ENCODE data around the gene VPS51. TPM values are rescaled to one million over a fixed set of nuclear protein-coding genes. Genes with fewer than 3 reads are reported as not detected.
A peak's percentile ranks its signal among the peaks of the same experiment; 100 is the strongest.

The VPS51 gene
- total and polyA plus RNA-seq, 10 of the 15 experiments (the other 5 are each of a cell fraction or from before 2014, with no cell fraction given), result 1.5 to 279 (median 53.2) TPM

DNA sequence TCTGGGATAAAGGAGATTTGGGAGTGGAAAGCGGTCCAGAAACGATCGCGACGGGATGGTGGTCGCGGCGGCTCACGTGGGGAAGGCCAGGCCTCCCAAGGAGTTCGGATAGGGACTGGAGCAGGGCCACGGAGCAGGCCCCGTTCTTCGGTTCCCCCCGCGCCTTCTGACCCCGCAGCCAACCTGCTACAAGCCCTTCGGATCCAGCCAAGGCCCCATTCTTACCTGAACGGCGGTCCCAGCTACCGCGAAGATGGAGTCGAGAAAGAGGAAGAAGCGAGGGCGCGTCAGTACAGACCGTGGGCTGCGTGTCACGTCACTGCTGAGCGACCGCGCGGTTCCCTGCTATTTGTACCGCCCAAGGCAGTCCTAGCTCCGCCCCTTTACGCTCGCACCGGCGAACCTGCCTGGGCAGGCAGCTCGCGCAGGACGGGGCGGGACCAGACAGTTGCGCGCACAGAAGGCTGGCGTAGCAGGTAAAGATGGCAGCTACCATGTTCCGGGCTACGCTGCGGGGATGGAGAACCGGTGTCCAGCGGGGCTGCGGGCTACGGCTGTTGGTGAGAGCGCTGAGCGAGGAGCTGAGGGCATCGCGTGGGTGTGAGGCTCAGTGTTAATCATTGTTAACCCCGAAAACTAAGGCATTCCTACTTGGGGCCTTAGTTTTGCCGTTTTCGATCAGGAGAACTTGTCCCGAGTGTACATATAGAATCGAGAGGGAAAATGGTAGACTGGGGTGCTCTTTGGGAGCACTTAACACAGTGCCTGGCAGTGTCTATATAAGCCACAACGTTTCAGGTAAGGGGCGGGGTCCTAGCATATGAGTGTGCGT lies 26.1 kb downstream of the VPS51 start, which contains the start of the genes FAU and MRPL49 (continued):
- TF ChIP-seq, protein P1, sequence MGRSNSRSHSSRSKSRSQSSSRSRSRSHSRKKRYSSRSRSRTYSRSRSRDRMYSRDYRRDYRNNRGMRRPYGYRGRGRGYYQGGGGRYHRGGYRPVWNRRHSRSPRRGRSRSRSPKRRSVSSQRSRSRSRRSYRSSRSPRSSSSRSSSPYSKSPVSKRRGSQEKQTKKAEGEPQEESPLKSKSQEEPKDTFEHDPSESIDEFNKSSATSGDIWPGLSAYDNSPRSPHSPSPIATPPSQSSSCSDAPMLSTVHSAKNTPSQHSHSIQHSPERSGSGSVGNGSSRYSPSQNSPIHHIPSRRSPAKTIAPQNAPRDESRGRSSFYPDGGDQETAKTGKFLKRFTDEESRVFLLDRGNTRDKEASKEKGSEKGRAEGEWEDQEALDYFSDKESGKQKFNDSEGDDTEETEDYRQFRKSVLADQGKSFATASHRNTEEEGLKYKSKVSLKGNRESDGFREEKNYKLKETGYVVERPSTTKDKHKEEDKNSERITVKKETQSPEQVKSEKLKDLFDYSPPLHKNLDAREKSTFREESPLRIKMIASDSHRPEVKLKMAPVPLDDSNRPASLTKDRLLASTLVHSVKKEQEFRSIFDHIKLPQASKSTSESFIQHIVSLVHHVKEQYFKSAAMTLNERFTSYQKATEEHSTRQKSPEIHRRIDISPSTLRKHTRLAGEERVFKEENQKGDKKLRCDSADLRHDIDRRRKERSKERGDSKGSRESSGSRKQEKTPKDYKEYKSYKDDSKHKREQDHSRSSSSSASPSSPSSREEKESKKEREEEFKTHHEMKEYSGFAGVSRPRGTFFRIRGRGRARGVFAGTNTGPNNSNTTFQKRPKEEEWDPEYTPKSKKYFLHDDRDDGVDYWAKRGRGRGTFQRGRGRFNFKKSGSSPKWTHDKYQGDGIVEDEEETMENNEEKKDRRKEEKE (IDR thresholded peaks at IDR 0.05), result no peak
- TF ChIP-seq IKZF2 (IDR thresholded peaks at IDR 0.05), result no peak
- TF ChIP-seq IRF4 (IDR thresholded peaks at IDR 0.05; ENCODE audit: low read depth, low read length), result no peak
- TF ChIP-seq ZNF217 (IDR thresholded peaks at IDR 0.05), result no peak
- peak; percentile 64 for TF ChIP-seq ATF7 (IDR thresholded peaks at IDR 0.05; ENCODE audit: low read depth)
- no peak; the same call in 1 of the 2 replicates for TF ChIP-seq CBFB (IDR thresholded peaks at IDR 0.05; ENCODE audit: low read depth)
- 0 out of 2 replicates have a peak, but pooled peaks have one; percentile 13 for TF ChIP-seq SMARCA5 (IDR thresholded peaks at IDR 0.05)
- TF ChIP-seq, protein P2, sequence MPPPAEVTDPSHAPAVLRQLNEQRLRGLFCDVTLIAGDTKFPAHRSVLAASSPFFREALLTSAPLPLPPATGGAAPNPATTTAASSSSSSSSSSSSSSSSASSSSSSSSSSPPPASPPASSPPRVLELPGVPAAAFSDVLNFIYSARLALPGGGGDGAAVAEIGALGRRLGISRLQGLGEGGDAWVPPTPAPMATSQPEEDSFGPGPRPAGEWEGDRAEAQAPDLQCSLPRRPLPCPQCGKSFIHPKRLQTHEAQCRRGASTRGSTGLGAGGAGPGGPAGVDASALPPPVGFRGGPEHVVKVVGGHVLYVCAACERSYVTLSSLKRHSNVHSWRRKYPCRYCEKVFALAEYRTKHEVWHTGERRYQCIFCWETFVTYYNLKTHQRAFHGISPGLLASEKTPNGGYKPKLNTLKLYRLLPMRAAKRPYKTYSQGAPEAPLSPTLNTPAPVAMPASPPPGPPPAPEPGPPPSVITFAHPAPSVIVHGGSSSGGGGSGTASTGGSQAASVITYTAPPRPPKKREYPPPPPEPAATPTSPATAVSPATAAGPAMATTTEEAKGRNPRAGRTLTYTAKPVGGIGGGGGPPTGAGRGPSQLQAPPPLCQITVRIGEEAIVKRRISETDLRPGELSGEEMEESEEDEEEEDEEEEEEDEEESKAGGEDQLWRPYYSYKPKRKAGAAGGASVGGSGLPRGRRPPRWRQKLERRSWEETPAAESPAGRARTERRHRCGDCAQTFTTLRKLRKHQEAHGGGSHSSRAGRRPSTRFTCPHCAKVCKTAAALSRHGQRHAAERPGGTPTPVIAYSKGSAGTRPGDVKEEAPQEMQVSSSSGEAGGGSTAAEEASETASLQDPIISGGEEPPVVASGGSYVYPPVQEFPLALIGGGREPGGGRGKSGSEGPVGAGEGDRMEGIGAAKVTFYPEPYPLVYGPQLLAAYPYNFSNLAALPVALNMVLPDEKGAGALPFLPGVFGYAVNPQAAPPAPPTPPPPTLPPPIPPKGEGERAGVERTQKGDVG (CRISPR knock-in tag; IDR thresholded peaks at IDR 0.05), result no peak
- TF ChIP-seq, protein P3, sequence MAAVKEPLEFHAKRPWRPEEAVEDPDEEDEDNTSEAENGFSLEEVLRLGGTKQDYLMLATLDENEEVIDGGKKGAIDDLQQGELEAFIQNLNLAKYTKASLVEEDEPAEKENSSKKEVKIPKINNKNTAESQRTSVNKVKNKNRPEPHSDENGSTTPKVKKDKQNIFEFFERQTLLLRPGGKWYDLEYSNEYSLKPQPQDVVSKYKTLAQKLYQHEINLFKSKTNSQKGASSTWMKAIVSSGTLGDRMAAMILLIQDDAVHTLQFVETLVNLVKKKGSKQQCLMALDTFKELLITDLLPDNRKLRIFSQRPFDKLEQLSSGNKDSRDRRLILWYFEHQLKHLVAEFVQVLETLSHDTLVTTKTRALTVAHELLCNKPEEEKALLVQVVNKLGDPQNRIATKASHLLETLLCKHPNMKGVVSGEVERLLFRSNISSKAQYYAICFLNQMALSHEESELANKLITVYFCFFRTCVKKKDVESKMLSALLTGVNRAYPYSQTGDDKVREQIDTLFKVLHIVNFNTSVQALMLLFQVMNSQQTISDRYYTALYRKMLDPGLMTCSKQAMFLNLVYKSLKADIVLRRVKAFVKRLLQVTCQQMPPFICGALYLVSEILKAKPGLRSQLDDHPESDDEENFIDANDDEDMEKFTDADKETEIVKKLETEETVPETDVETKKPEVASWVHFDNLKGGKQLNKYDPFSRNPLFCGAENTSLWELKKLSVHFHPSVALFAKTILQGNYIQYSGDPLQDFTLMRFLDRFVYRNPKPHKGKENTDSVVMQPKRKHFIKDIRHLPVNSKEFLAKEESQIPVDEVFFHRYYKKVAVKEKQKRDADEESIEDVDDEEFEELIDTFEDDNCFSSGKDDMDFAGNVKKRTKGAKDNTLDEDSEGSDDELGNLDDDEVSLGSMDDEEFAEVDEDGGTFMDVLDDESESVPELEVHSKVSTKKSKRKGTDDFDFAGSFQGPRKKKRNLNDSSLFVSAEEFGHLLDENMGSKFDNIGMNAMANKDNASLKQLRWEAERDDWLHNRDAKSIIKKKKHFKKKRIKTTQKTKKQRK (IDR thresholded peaks at IDR 0.05; ENCODE audit: low read depth, low read length), result no peak
- peak; percentile 54; the same call in 1 of the 2 replicates for TF ChIP-seq NFYB (IDR thresholded peaks at IDR 0.05; ENCODE audit: insufficient read depth, low read depth, low read length)
- TF ChIP-seq EP300 (IDR thresholded peaks at IDR 0.05; ENCODE audit: borderline replicate concordance in 1 of 2, control insufficient read depth in 1 of 2, low read depth in 2 of 2, low read length in 2 of 2), result no peak
- peak; percentile 94 for TF ChIP-seq SIN3A (IDR thresholded peaks at IDR 0.05; ENCODE audit: low read depth, low read length)
- TF ChIP-seq ASH2L (IDR thresholded peaks at IDR 0.05; ENCODE audit: borderline replicate concordance, low read depth), result no peak
- no peak for TF ChIP-seq ZNF622 (IDR thresholded peaks at IDR 0.05)
- no peak for TF ChIP-seq SREBF1 (IDR thresholded peaks at IDR 0.05; ENCODE audit: low read length)
- TF ChIP-seq ETV6 (conservative IDR thresholded peaks at IDR 0.05 in 1 of 2, IDR thresholded peaks at IDR 0.05 in 1 of 2; ENCODE audit: borderline replicate concordance in 1 of 2, low read depth in 1 of 2), result no peak
- TF ChIP-seq CBX5 (IDR thresholded peaks at IDR 0.05; ENCODE audit: low read depth), result no peak
- peak; percentile 17; the same call in 1 of the 2 replicates for TF ChIP-seq TCF3 (IDR thresholded peaks at IDR 0.05; ENCODE audit: borderline replicate concordance, insufficient read depth, low read depth, low read length)

Data from GM12878 (cell line).